ENCODE results near the gene VSIG4.

GRCh38 chrX:65985211-65985610 is 54.7 kb downstream of the VSIG4 start:
- TF ChIP-seq CTCF (IDR thresholded peaks at IDR 0.05): no peak
- no peak for TF ChIP-seq POLR2A (IDR thresholded peaks at IDR 0.05)

All from body of pancreas (tissue), 4 donors.